Astrocyte (in vitro differentiated cells and primary cell): ENCODE results near the gene IL25. TPM values are rescaled to one million over a fixed set of nuclear protein-coding genes. Genes with fewer than 3 reads are reported as not detected.

ENCODE experiments used
- DNase-seq: peaks from one replicate; pipeline ENCODE4 v3.0.0-alpha.2; 2010; ENCODE audit warnings: low read depth
- FAIRE-seq: peaks from 2 replicates; lab custom pipeline; 2011; peaks lifted over from hg19 to GRCh38; lab: Jason Lieb, UNC
- H2AFZ ChIP-seq: 2 replicates; pipeline ENCODE4 v1.6.0; 2012; ENCODE audit warnings: low read depth, low read length, inconsistent platforms
- H3K27ac ChIP-seq: 2 replicates; pipeline ENCODE4 v1.5.1; 2011; ENCODE audit warnings: low read depth, low read length, inconsistent platforms
- H3K27me3 ChIP-seq: 2 replicates; pipeline ENCODE4 v1.6.0; 2011; ENCODE audit warnings: low read length, inconsistent platforms; ENCODE audit not compliant: insufficient read depth
- H3K36me3 ChIP-seq: 2 replicates; pipeline ENCODE4 v1.5.1; 2011; ENCODE audit warnings: low read length, inconsistent platforms; ENCODE audit not compliant: insufficient read depth
- H3K4me1 ChIP-seq: 2 replicates; pipeline ENCODE4 v1.5.1; 2011; ENCODE audit warnings: low read length, inconsistent platforms; ENCODE audit not compliant: insufficient read depth
- H3K4me2 ChIP-seq: 2 replicates; pipeline ENCODE4 v1.6.0; 2012; ENCODE audit warnings: low read length, inconsistent platforms
- H3K4me3 ChIP-seq: 2 replicates; pipeline ENCODE4 v1.5.1; 2011; ENCODE audit warnings: low read depth, mild to moderate bottlenecking, low read length, inconsistent platforms; ENCODE audit not compliant: insufficient read depth
- H3K79me2 ChIP-seq: 2 replicates; pipeline ENCODE4 v1.6.0; 2012; ENCODE audit warnings: mild to moderate bottlenecking, low read length, inconsistent platforms; ENCODE audit not compliant: insufficient read depth
- H3K9ac ChIP-seq: 2 replicates; pipeline ENCODE4 v1.6.0; 2012; ENCODE audit warnings: mild to moderate bottlenecking, low read length, inconsistent platforms
- H3K9me3 ChIP-seq: 2 replicates; pipeline ENCODE4 v1.5.1; 2012; ENCODE audit warnings: low read depth, mild to moderate bottlenecking, low read length, inconsistent platforms; ENCODE audit not compliant: insufficient read depth
- H4K20me1 ChIP-seq: 2 replicates; pipeline ENCODE4 v1.6.0; 2012; ENCODE audit warnings: low read length, inconsistent platforms; ENCODE audit not compliant: insufficient read depth
- H3K27ac Mint-ChIP-seq: one replicate; pipeline ENCODE4 v1.8.0; 2021; ENCODE audit warnings: mild to moderate bottlenecking, mixed read lengths; ENCODE audit not compliant: unreplicated experiment
- H3K27me3 Mint-ChIP-seq: one replicate; pipeline ENCODE4 v1.8.0; 2021; ENCODE audit warnings: low read depth, mixed read lengths; ENCODE audit not compliant: unreplicated experiment
- H3K36me3 Mint-ChIP-seq: one replicate; pipeline ENCODE4 v1.8.0; 2021; ENCODE audit warnings: low read depth, mixed read lengths; ENCODE audit not compliant: unreplicated experiment
- H3K4me1 Mint-ChIP-seq: one replicate; pipeline ENCODE4 v1.8.0; 2021; ENCODE audit warnings: low read depth, mixed read lengths; ENCODE audit not compliant: unreplicated experiment
- H3K4me3 Mint-ChIP-seq: one replicate; pipeline ENCODE4 v1.8.0; 2021; ENCODE audit warnings: mild to moderate bottlenecking, moderate library complexity, mixed read lengths; ENCODE audit not compliant: unreplicated experiment
- H3K9me3 Mint-ChIP-seq: one replicate; pipeline ENCODE4 v1.8.0; 2021; ENCODE audit warnings: mild to moderate bottlenecking, mixed read lengths; ENCODE audit not compliant: unreplicated experiment
- EZH2 ChIP-seq: IDR thresholded peaks from 2 replicates; pipeline ENCODE4 v1.6.1; 2012; ENCODE audit warnings: mild to moderate bottlenecking, low read length, inconsistent platforms; ENCODE audit not compliant: insufficient read depth
- total RNA-seq: library from RNA; stranded (reverse); gene quantifications from 2 replicates; pipeline ENCODE4 v1.2.1, GENCODE V29; 2021
- TF ChIP-seq, protein P1 (sequence below): IDR thresholded peaks from 2 replicates; pipeline ENCODE4 v1.5.1; 2011; ENCODE audit warnings: low read depth, mild to moderate bottlenecking, inconsistent platforms, low read length, moderate library complexity; ENCODE audit not compliant: insufficient read depth

IL25 gene
- total RNA-seq, 1 donor from 2014 or later = not detected

DNA sequence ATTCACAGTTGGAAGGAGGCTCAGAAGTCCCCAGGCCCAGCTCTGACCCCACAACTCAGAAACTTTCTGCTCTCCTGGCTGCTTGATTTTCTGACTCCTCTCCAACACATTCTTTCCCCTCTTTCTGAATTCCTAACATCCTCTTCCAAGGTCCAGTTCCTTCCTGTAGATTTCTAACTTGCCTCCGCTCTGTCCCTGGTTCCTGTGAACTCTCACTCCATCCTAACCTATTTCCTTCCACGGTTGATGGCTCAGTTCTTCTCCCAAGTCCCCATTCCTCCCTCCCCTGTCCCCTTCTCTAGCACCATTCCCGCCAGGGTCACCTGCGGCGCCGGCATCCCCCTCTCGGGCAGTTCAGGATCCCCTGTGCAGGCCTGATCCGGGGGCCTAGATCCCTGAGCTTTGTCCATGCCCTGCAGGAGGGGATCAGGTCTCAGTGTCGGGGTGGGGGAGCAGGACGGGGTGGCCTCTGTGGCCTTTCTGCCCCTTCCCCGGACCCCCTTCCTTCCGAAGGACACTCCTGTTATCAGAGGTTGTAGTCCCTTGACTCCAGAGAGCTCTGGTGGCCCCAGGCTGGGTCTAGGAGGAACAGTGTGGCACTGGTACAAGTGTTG, 13.9 kb upstream of the IL25 start:
- no peak overlapping the region for H3K4me3 ChIP-seq
- no peaks in the 10 kb centered on the region for H3K4me1 Mint-ChIP-seq
- peaks cover under 1% of the 10 kb centered on the region for H3K79me2 ChIP-seq
- no peak overlapping the region for H3K4me2 ChIP-seq
- H3K27ac ChIP-seq = no peak overlapping the region
- H3K4me1 ChIP-seq = peaks cover 4% of the 10 kb centered on the region
- FAIRE-seq (no peak), DNase-seq (no peak)
- peaks cover 3% of the 10 kb centered on the region for H3K36me3 Mint-ChIP-seq
- no peak overlapping the region for H3K9ac ChIP-seq
- H2AFZ ChIP-seq = no peak overlapping the region
- H4K20me1 ChIP-seq = peaks cover 5% of the 10 kb centered on the region
- no peak overlapping the region for H3K4me3 Mint-ChIP-seq
- no peak for TF ChIP-seq EZH2
- TF ChIP-seq, protein P1, sequence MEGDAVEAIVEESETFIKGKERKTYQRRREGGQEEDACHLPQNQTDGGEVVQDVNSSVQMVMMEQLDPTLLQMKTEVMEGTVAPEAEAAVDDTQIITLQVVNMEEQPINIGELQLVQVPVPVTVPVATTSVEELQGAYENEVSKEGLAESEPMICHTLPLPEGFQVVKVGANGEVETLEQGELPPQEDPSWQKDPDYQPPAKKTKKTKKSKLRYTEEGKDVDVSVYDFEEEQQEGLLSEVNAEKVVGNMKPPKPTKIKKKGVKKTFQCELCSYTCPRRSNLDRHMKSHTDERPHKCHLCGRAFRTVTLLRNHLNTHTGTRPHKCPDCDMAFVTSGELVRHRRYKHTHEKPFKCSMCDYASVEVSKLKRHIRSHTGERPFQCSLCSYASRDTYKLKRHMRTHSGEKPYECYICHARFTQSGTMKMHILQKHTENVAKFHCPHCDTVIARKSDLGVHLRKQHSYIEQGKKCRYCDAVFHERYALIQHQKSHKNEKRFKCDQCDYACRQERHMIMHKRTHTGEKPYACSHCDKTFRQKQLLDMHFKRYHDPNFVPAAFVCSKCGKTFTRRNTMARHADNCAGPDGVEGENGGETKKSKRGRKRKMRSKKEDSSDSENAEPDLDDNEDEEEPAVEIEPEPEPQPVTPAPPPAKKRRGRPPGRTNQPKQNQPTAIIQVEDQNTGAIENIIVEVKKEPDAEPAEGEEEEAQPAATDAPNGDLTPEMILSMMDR = no peak
- no peak overlapping the region for H3K27ac Mint-ChIP-seq
- H3K27me3 Mint-ChIP-seq = peaks cover 16% of the 10 kb centered on the region
- H3K9me3 ChIP-seq = no peaks in the 10 kb centered on the region
- peaks cover 2% of the 10 kb centered on the region for H3K27me3 ChIP-seq
- peaks cover 3% of the 10 kb centered on the region for H3K36me3 ChIP-seq
- H3K9me3 Mint-ChIP-seq = peaks cover 2% of the 10 kb centered on the region

DNA sequence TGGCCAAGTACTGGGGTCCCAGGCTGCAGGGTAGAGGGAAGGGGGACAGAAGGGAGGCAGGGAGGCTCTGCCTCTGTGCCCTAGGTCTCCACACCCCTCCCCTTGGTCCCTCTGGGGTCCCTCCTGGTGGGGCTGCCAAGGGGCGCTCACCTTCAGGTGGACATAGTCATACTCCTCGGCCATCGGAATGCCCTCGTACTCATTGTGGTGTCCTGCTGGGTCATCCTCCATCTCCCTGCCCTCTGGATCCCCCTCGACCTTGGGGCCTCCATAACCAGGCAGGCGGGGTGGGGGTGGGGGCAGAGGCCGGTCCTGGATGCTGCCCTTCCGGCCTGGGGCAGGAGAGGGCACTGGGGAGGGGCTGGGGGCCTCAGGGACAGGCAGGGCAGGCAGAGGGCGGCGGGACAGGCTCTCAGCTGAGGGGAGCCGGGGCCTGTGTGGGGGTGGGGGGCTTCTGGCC, 13.4 kb upstream of the IL25 start:
- H3K36me3 Mint-ChIP-seq = peaks cover 3% of the 10 kb centered on the region
- FAIRE-seq = no peak
- H3K27me3 ChIP-seq = peaks cover 2% of the 10 kb centered on the region
- peaks cover 5% of the 10 kb centered on the region for H3K4me1 ChIP-seq
- no peak overlapping the region for H3K9ac ChIP-seq
- H3K4me3 Mint-ChIP-seq = no peak overlapping the region
- peaks cover 6% of the 10 kb centered on the region for H3K79me2 ChIP-seq
- H4K20me1 ChIP-seq = peaks cover 5% of the 10 kb centered on the region
- no peak overlapping the region for H3K4me2 ChIP-seq
- no peak overlapping the region for H3K27ac ChIP-seq
- H3K4me3 ChIP-seq = no peak overlapping the region
- no peak overlapping the region for H2AFZ ChIP-seq
- DNase-seq = no peak
- no peaks in the 10 kb centered on the region for H3K4me1 Mint-ChIP-seq
- no peak for TF ChIP-seq EZH2
- TF ChIP-seq, protein P1 = no peak
- peaks cover 15% of the 10 kb centered on the region for H3K27me3 Mint-ChIP-seq
- no peak overlapping the region for H3K27ac Mint-ChIP-seq
- H3K9me3 Mint-ChIP-seq = peaks cover 2% of the 10 kb centered on the region
- peaks cover 3% of the 10 kb centered on the region for H3K36me3 ChIP-seq
- H3K9me3 ChIP-seq = no peaks in the 10 kb centered on the region
